AG04450 (cell line): Measurements from ENCODE around the gene ZNF70. TPM values are rescaled to one million over a fixed set of nuclear protein-coding genes. Genes with fewer than 3 reads are reported as not detected.

Experiments used
- CTCF ChIA-PET: fragments of 300-600, 350-600 bp; formaldehyde crosslinking; extraction: SDS; loops from one replicate; lab custom pipeline; 2022; ENCODE audit warnings: antibody characterized with exemption, inconsistent platforms; lab: Charles Lee
- POLR2A ChIA-PET: fragments of 350-600 bp; formaldehyde crosslinking; extraction: SDS; loops from one replicate; lab custom pipeline; 2021; ENCODE audit warnings: antibody characterized with exemption, inconsistent platforms; lab: Yijun Ruan, JAX
- DNase-seq: peaks from one replicate; pipeline ENCODE4 v3.0.0-alpha.2; 2011; ENCODE audit warnings: low read depth, low spot score
- H3K27ac ChIP-seq: one replicate; pipeline ENCODE4 v1.5.1; 2012; ENCODE audit warnings: low read depth, low read length, control low read depth
- H3K27me3 ChIP-seq: one replicate; pipeline ENCODE4 v1.6.0; 2012; ENCODE audit warnings: low read length; ENCODE audit not compliant: control insufficient read depth, insufficient read depth
- H3K4me3 ChIP-seq: 2 replicates; pipeline ENCODE4 v1.5.1; 2011; ENCODE audit warnings: mild to moderate bottlenecking, low read depth, low read length, control low read depth
- H3K9me3 ChIP-seq: 2 replicates; pipeline ENCODE4 v1.5.1; 2012; ENCODE audit warnings: low read length; ENCODE audit not compliant: control insufficient read depth, insufficient read depth
- CTCF ChIP-seq: IDR thresholded peaks from 2 replicates; pipeline ENCODE4 v1.5.1; 2011; ENCODE audit warnings: low read depth, low read length, control low read depth, inconsistent platforms
- polyA plus RNA-seq: library from polyadenylated mRNA; depleted of rRNA; stranded (reverse); fragments of >200 nt; gene quantifications from 2 replicates; pipeline ENCODE4 v1.2.3, GENCODE V29; 2011

The ZNF70 gene
- polyA plus RNA-seq, 1 experiment, result 1.6 TPM

DNA sequence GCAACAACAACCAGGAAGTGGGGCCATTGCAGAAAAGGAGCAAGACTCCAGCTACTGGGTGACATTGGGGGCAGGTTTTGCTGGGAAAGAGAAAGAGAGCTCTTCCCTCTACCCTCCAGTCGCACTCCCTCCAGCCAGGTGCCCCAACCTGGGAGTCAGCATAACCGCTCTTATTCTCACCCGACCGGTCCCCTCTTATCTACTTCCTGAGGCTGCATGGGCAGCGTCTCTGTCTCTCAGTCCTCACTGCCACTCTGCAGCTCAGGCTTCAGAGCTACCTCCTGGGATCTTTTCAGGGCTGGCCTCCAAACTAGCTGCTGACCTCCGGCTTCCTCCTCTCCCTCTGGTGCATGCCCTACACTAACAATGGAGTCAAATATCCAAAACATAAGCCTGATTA lies 5.1 kb downstream of the ZNF70 start:
- no peak for TF ChIP-seq CTCF
- H3K4me3 ChIP-seq, result no peak overlapping the region
- H3K27ac ChIP-seq, result no peak overlapping the region
- CTCF ChIA-PET, result interaction anchor here (0.9 kb wide), 1 partner anchor 104 kb away, joined by 3 read pairs; no protein-coding TSS in a partner anchor
- POLR2A ChIA-PET, result no interaction called here
- H3K27me3 ChIP-seq, result no peaks in the 10 kb centered on the region
- DNase-seq, result no peak
- peaks cover 10% of the 10 kb centered on the region for H3K9me3 ChIP-seq

DNA sequence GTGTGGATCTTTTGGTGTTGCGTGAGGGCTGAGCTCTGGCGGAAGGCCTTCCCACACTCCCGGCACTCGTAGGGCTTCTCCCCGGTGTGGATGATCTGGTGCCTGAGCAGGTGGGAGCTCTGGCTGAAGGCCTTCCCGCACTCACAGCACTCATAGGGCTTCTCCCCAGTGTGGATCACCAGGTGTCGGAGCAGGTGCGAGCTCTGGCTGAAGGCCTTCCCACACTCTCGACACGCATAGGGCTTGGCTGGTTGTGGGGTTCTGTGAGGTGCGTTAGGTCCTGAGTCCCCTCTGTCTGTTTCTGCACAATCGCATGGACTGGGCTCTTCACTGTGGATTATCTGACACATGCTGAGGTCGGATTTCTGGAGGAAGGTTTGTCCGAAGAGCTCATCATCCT lies 6.4 kb downstream of the ZNF70 start:
- Histone ChIP-seq H3K9me3 (peaks cover 10% of the 10 kb centered on the region), H3K27me3 (no peaks in the 10 kb centered on the region), H3K4me3 (no peak overlapping the region), H3K27ac (no peak overlapping the region)
- ChIA-PET CTCF (no interaction called here), POLR2A (no interaction called here)
- DNase-seq, result no peak
- no peak for TF ChIP-seq CTCF

- POLR2A ChIA-PET, result no interaction called here
- DNase-seq, result no peak
Measured at GRCh38 chr22:23744001-23744400, 6.9 kb downstream of the ZNF70 start.

DNA sequence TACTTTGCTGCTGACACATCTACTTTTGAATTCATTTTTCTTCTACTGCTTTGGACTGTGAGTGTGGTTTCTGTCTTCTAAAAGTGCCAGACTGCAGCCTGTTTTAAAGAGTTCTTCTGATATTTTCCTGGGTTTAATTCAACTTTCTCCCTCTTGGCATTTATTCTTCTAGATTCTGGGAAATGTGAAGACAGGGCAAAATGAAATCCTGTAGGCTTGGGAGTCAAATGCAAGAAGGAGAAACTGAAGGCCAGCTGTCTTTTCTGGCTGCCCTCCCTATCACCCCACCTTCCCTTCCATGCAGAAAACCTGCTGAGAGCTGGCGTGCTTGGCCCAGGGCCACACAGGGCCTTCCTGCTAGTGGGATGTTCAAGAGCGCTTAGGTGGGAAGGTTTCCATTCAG lies 7.6 kb downstream of the ZNF70 start:
- ChIA-PET POLR2A (no interaction called here), CTCF (no interaction called here)
- no peak overlapping the region for H3K4me3 ChIP-seq
- TF ChIP-seq CTCF, result no peak
- peaks cover 10% of the 10 kb centered on the region for H3K9me3 ChIP-seq
- DNase-seq, result no peak
- H3K27ac ChIP-seq, result no peak overlapping the region
- H3K27me3 ChIP-seq, result no peaks in the 10 kb centered on the region

More at GRCh38 chr22:23744001-23744400, 6.9 kb downstream of the ZNF70 start:
- Histone ChIP-seq H3K27ac (no peak overlapping the region), H3K27me3 (no peaks in the 10 kb centered on the region), H3K9me3 (peaks cover 10% of the 10 kb centered on the region), H3K4me3 (no peak overlapping the region)
- TF ChIP-seq CTCF, result no peak
- CTCF ChIA-PET, result no interaction called here

- no peak for DNase-seq
- H3K9me3 ChIP-seq, result peaks cover 10% of the 10 kb centered on the region
- H3K4me3 ChIP-seq, result no peak overlapping the region
- no peak overlapping the region for H3K27ac ChIP-seq
- CTCF ChIA-PET, result no interaction called here
- POLR2A ChIA-PET, result no interaction called here
- TF ChIP-seq CTCF, result no peak
- H3K27me3 ChIP-seq, result no peaks in the 10 kb centered on the region
Measured at GRCh38 chr22:23742505-23743264, 8.2 kb downstream of the ZNF70 start.
